Amniotic epithelial cell (primary cell): ENCODE data around the gene KIAA2012.
A peak's percentile ranks its signal among the peaks of the same experiment; 100 is the strongest.

Source experiments
- DNase-seq: peaks from one replicate; pipeline ENCODE4 v3.0.0-alpha.2; 2010; ENCODE audit warnings: low read depth

The KIAA2012 gene

GRCh38 chr2:202088777-202089176 lies 15.7 kb downstream of the KIAA2012 start:
- DNase-seq, result no peak

DNA sequence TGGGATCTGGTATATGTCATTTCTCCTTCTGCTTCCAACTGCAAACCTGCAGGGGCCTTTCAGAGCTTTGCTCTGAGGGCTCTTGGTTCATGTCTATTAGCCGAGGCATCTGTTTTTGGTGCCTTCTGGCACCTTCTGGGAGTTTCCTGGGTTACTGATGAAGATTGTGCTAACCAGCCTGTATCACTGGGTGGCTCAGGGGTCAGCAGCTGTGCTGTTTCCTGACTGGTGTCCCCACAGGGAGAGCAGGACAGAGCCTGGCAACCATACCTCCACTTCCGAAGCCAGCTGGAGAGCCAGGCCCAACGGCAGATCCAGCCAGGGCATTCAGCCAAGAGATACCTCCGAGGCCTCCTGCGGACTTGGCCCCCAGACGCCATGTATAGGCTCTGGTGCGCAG lies 17.5 kb downstream of the KIAA2012 start:
- DNase-seq, result no peak

- no peak for DNase-seq
These were observed 18.4 kb downstream of the KIAA2012 start for GRCh38 chr2:202091476-202091875.

GRCh38 chr2:202094426-202094986 lies 21.5 kb downstream of the KIAA2012 start:
- DNase-seq, result no peak

- no peak for DNase-seq
These were observed 22.2 kb downstream of the KIAA2012 start for GRCh38 chr2:202095235-202095634.

DNA sequence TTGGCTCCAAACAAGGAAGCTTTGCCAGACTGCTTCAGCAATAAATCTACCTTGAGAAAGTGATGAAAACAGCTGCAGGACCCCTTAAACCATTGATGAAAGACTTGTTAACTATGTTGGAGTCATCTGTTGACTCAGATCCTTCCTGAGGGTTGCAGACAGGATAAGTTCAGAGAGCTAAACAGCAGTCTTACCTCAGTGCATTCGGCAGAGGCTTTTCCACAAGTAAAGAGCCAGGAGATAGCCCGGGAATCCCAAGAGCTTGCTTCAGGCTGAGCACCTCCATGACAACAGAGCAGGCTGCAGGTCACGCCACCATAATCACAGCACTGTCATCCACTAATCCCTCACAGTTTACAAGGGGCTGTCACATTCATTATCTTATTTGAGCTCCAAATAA lies 23.7 kb downstream of the KIAA2012 start:
- peak; percentile 93 for DNase-seq

- DNase-seq, result peak; percentile 30
These were observed 25.2 kb downstream of the KIAA2012 start for GRCh38 chr2:202098291-202098690.

DNA sequence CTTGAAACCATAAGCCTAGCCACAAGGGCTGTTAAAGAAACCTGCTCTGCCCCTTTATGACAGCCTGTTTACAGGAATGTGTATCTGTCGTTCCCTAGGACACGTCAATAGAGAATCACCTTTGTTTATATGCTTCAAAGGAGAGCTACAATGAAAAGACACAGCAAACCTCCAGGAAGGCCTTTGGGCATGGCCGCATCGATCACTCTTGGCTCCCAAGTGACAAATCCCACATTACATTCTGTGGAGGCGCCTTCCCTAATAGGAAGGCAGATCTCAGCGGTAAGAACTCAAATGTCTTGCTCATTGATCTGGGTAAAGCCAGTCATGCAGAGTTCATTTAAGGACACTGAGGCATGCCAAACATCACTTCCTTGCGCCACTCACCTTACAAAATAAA lies 26.5 kb downstream of the KIAA2012 start:
- no peak for DNase-seq

DNA sequence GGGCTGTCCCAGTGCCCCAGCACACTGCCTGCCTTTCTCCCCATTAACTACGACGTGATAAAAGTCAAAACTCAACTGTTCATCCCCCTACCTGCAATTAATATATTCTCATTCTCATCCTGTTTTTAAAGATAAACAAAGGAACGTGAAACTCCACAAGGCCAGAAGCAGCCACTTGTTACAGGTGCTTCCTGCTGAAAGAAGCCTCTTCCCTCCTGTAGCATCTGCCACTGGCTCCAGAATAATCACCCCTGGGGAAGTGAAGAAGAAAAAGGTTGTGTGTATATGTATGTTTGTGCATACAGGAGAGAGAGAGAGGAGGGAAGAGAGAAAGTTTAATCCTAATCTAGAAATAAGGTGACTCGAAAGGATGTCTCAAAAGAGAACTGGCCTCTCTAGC lies 27.1 kb downstream of the KIAA2012 start:
- no peak for DNase-seq

DNA sequence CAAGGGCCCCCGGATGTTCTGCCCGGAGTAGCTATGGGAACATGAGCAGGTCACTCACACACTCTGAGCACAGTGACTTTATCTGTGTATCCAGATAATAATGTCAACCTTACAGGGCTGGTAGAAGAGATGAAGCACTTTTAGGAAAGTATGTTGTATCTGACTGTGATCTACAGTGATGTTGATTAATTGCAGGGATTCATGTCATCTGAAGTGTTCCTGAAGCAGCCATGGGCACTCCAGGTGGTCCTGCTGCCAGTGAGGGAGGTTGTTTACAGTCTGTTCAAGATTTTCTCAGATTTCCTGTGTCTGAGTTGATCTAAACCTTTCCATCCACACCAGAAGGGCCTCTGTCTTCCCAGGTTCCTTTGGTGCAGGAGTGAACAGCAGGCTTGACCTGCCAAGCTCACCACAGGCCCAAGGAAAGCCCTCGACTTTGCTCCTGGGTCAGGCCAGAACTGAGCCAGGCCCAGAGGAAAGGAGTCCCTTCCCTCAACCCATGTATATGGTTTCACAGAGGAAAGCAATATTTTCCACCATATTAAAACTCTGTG lies 28.0 kb downstream of the KIAA2012 start:
- no peak for DNase-seq

DNA sequence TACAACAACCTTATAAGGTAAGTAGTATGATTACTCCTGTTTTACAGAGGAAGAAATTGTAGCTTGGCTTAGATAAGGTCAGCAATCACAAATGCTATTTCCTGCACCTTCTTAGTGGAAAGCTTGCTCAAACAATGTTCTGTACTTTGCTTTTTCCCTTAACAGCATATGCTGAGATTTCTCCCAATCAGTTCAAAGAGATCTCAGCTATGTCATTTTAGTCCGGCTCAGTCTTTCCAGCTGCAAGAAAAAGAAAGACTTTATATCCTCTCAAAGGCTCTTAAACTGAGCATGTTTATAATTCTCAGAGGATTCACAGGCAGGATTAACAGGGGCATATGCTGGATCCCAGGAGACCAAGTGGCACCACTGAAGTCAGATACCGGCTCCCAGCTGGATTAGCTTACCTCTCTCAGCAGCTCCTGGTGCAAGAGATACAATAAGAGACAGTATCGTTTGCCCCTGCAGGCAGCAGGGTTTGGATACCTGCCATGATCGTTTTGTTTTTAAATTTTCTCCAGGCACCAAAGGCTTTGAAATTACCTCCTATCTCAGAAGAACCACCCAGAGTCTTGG lies 29.5 kb downstream of the KIAA2012 start:
- no peak for DNase-seq

DNA sequence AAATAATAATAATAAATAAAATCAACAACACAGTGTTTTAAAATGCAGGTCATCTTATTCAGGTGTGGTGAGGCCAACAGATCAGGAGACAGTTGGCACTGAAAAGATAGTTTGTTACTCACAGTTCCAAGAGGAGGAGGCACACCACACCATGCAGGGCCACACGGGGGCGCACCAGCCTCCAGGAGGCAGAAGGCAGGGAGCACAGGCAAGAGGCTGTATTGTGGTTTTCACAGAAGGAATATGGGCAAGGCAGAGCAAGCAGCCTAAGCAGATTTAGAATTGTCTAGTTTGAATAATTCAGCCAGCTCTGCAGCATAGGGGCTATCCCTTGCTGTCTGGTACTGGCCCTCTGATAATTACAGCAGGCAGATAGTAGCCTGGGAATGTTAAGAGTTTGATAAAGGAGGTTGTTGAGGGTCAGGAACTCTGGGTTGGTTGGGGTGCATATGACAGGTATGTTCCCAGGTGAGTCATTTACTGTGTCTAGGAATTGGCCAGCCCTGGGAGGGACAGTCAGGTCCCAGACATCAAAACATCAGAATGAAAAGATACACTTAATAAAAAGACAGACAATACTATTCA lies 31.3 kb downstream of the KIAA2012 start:
- peak; percentile 71 for DNase-seq

GRCh38 chr2:202105025-202105424 lies 32.0 kb downstream of the KIAA2012 start:
- no peak for DNase-seq

- no peak for DNase-seq
These were observed 35.3 kb downstream of the KIAA2012 start for GRCh38 chr2:202108345-202108744.

- no peak for DNase-seq
These were observed 36.2 kb downstream of the KIAA2012 start for GRCh38 chr2:202109139-202109736.

DNA sequence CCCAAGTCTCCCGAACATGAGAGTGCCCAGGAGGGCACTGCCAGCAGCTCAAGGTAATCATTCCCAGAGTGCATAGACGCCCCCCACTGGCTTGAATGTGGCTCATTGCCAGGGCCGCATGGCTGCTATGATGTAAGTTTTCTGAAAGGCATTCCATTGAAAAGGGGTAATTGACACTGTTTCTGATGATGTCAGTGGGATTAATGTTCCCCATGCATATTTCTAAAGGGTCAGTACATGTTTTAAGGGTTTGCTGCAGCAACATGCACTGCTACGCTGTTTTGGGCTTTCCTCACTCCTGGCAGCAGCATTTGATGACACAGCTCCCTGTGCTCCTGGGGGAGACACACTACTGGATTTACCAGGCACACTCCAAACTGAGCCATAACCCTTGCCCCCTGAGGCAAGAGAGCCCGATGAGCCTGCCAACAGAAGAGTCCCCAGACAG lies 36.7 kb downstream of the KIAA2012 start:
- DNase-seq, result peak; percentile 43

DNA sequence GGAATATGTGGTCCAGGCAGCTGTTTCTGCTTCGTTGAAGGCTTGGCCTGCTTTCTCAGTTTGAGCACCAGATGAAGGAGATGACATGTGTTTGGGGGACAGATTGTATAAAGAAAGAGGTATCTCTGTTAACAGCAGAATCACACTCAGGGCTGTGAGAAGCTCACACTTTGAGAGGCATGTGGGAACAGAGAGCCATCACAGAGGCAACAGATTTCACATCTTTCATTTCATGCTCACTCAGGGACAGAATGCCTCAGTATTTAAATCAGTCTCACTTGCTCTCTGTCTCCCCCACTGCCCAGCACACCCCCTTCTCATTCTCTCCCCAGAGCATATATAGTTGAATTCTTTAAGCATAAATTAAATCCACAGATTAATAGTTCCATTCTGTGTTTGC lies 37.4 kb downstream of the KIAA2012 start:
- DNase-seq, result no peak

DNA sequence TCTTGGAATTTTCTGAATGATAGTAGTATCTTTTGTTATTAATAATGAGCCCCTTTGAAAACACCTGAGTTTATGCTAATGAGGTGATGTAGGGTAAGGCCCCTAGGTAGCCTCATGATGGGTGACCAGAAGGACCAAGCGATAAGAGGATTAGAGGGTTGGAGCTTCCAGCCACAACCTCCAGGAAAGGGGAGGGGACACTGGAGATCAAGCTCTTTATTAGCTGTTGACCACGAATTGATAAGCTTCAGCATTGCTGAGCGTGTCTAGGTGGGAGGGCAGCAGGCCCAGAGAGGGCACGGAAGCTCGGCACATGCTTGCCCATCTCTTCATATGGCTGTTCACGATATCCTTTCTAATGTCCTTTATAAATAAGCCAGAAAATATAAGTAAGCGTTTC lies 39.0 kb downstream of the KIAA2012 start:
- DNase-seq, result no peak

GRCh38 chr2:202113571-202114142 lies 40.6 kb downstream of the KIAA2012 start:
- DNase-seq, result peak; percentile 67

DNA sequence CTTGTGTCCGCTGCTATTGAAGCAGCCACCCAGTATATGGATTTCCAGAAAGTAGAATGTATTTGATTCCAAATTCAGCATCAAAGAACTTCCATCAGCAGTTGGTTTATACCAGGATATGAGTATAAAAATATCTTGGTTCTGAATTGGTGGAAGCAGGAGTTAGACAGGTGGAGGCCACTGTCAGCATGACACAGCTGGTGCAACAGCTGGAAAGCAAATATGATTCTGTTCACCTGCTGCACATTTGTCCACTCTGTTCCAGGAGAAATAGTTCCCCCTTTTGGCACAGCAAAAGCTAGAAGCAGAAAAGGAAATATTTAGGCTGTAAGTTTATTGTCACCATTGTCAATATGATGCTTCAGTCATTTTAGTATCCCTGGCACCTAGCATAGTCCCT lies 41.2 kb downstream of the KIAA2012 start:
- no peak for DNase-seq

GRCh38 chr2:202114795-202115194 lies 41.7 kb downstream of the KIAA2012 start:
- peak; percentile 59 for DNase-seq

GRCh38 chr2:202115479-202115971 lies 42.5 kb downstream of the KIAA2012 start:
- DNase-seq, result peak; percentile 86

DNA sequence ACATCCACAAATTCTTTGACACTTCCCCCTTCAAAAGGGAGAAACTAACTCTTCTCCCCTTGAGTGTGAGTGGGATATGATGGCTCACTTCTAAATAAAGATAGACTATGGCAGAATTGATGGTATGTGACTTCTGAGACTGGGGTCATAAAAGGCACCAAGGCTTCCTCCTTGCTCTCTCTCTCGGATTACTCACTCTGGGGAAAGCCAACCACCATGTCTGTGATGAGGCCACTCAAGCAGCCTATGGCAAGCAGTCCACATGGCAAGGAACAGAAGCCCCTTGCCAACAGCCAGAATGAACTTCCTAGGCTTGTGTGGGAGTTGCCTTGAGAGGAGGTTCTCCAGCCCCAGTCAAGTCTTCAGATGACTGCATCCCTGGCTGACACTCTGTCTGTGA lies 43.6 kb downstream of the KIAA2012 start:
- no peak for DNase-seq
